Renal cortex interstitium (tissue), 15 donors: ENCODE results near the gene L2HGDH. TPM values are rescaled to one million over a fixed set of nuclear protein-coding genes. Genes with fewer than 3 reads are reported as not detected.
A peak's percentile ranks its signal among the peaks of the same experiment; 100 is the strongest.
"Not testable (repeated sequence)": the region's sequence is repeated elsewhere in the genome, so short reads cannot be mapped to it uniquely, and the experiment has no call there.

Experiments
- DNase-seq, 11 donors: peaks; one replicate each; pipeline ENCODE4 v3.0.0-alpha.2; 2013; ENCODE audit warnings: low read depth in 9 of 11, low spot score in 4 of 11; ENCODE audit errors: extremely low read depth in 1 of 11
- long read RNA-seq, 16 experiments: transcript quantifications; one replicate each; lab custom pipeline, GENCODE V29; 2026
- polyA plus RNA-seq, 3 donors: library from polyadenylated mRNA; unstranded; fragments of 120-200 nt; gene quantifications; one replicate each; pipeline ENCODE4 v1.2.1, GENCODE V29; 2013; ENCODE audit not compliant: insufficient read length in 3 of 3

The L2HGDH gene
- polyA plus RNA-seq: 10 to 100 TPM in 2 of 3 donors, 1 to 10 TPM in 1; 9.7 to 11.2 (median 10.2) TPM
- long read RNA-seq, donor 1, partial matches to known transcripts: 0 of 1 reads
- long read RNA-seq, donor 1, other reads (novel, unspliced or antisense): 0 of 1 reads
- long read RNA-seq, donor 2: 0 reads
- long read RNA-seq, donor 3: 0 reads
- long read RNA-seq, donor 4, full-length matches to known transcripts: 1 of 1 reads
- long read RNA-seq, donor 4, partial matches to known transcripts: 0 of 1 reads
- long read RNA-seq, donor 4, other reads (novel, unspliced or antisense): 0 of 1 reads
- long read RNA-seq, donor 5: 0 reads
- long read RNA-seq, donor 6, full-length matches to known transcripts: 2 of 2 reads
- long read RNA-seq, donor 6, partial matches to known transcripts: 0 of 2 reads
- long read RNA-seq, donor 6, other reads (novel, unspliced or antisense): 0 of 2 reads
- long read RNA-seq, donor 7, full-length matches to known transcripts: 1 of 1 reads
- long read RNA-seq, donor 7, partial matches to known transcripts: 0 of 1 reads
- long read RNA-seq, donor 7, other reads (novel, unspliced or antisense): 0 of 1 reads
- long read RNA-seq, donor 8: 0 reads
- long read RNA-seq, donor 9, full-length matches to known transcripts: 1 of 1 reads
- long read RNA-seq, donor 9, partial matches to known transcripts: 0 of 1 reads
- long read RNA-seq, donor 9, other reads (novel, unspliced or antisense): 0 of 1 reads
- long read RNA-seq, donor 10: 0 reads
- long read RNA-seq, donor 11: 0 reads
- long read RNA-seq, donor 12, full-length matches to known transcripts: 1 of 9 reads
- long read RNA-seq, donor 12, partial matches to known transcripts: 8 of 9 reads
- long read RNA-seq, donor 12, other reads (novel, unspliced or antisense): 0 of 9 reads
- long read RNA-seq, donor 13: 0 reads
- long read RNA-seq, donor 14: 0 reads
- long read RNA-seq, donor 15, full-length matches to known transcripts: 1 of 1 reads
- long read RNA-seq, donor 15, partial matches to known transcripts: 0 of 1 reads
- long read RNA-seq, donor 15, other reads (novel, unspliced or antisense): 0 of 1 reads
- long read RNA-seq, donor 16, full-length matches to known transcripts: 5 of 58 reads
- long read RNA-seq, donor 16, partial matches to known transcripts: 30 of 58 reads
- long read RNA-seq, donor 16, other reads (novel, unspliced or antisense): 23 of 58 reads

DNA sequence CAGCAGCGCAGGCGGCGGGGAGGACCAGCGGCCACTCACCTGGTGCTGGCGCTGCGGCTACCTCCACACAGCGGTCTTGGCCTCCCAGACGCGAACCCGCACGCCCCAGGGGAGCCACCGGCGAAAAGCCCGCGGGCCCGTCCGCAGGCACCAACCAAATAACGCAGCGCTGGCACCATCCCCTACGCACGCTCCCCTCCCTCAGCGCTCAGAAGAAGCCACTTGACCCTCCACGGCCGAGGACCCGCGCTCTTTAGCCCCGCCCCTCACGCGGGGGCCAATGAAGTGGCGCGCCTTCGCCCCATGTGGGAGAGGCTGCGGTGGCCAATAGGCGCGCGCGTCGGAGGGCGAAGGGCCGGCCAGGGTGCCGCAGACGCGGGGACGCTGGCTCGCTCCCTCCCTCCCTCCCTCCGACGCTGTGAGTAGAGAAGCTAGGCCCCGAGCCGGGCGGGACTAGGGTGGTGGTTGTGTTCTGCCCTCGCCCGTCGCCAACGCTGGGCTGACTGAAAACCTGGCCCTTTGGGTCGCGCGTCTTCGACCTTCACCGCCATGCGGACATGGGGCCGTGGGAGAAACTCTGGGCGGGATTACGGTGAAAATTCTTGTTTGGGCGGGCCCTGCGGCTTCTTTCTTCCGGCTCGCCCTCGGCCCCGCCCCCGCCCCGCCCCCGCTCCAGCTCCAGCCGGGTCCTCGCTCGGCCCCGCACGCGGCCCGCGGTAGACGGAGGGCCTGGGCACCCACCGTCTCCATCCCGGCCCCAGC, at the start of gene L2HGDH, which contains the start of gene DMAC2L:
TSS of gene L2HGDH (minus strand) at position 258 of the 762 bp plus-strand sequence. CDS start at position 179, 79 bp downstream.
TSS of gene DMAC2L (plus strand) at position 353 of the 762 bp plus-strand sequence. CDS start 9,164 bp downstream, outside the sequence.
- DNase-seq: peak; percentile 77 to 96 (median 91)

GRCh38 chr14:50360851-50361250, 48.8 kb upstream of the L2HGDH start:
- no peak for DNase-seq

DNA sequence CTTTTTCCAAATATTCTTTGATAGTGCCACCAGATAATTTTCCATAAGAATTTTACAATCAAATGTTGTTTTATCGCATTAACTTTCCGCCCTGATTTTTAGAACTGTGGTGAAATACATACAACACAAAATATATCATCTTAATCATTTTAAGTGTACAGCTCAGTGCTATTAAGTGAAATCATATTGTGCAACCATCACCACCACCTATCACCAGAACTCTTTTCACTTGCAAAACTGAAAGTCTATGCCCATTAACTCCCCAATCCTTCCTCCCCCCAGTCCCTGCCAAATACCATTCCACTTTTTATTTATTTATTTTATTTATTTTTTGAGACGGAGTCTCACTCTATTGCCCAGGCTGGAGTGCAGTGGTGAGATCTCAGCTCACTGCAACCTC, 48.1 kb upstream of the L2HGDH start:
- DNase-seq: no peak

DNA sequence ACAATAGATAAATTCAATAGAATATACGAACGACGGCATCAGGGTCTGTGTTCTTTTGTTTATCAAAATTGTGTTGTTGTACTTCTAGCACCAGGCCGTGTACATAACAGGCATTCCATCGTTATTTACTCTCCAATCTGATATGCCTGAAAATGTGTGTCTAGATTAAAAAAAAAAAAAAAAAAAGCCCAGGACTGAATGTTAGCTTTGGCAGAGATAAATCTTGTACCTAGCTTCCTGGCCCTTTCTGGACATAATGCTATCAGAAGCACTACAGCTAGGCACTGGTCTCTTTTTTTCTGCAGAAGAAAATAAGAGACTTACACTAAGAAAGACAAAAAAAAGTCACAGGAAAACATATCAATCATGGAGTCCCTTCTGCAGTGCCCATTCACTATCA, 47.6 kb upstream of the L2HGDH start:
- no peak for DNase-seq

GRCh38 chr14:50357753-50358395, 45.8 kb upstream of the L2HGDH start:
- no peak for DNase-seq

DNA sequence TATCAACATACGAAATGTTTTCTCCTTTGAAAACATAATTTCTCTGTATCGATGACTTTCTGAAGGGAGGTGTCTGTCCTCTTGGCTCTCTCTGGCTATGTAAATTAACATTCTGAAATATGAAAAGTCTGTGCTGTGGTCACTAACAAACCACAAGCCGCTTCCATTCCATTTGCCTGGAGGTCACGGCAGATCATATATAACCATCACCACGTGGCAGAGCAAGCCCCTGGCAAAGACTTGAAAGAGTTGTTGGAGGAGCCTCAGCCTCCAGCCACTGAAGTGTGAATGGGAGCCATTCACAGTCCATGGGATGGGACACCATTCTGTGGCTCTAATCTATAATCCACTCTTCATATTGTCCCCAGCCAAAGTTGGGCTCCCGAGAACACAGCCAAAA, 45.1 kb upstream of the L2HGDH start:
- DNase-seq: no peak

GRCh38 chr14:50356283-50356682, 44.3 kb upstream of the L2HGDH start:
- DNase-seq: not testable (repeated sequence)

DNA sequence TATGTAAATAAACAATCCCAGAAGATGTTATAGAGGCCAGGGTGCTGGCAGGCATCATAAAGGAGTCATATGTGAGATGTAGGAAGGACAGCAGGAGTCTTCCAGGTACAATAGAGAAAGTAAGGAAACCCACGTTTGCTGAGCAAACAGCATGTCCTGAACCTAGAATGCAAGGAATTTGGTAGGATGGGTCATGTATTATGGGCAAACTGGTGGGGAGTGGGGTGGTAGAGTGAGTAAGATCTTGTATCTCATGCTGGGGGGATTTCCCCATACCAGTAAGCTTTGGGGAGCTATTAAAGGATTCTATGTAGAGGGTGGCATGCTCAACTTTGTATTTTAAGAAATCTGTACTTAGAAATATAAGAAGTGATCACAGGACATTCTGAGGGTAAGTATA, 43.7 kb upstream of the L2HGDH start:
- no peak for DNase-seq

DNA sequence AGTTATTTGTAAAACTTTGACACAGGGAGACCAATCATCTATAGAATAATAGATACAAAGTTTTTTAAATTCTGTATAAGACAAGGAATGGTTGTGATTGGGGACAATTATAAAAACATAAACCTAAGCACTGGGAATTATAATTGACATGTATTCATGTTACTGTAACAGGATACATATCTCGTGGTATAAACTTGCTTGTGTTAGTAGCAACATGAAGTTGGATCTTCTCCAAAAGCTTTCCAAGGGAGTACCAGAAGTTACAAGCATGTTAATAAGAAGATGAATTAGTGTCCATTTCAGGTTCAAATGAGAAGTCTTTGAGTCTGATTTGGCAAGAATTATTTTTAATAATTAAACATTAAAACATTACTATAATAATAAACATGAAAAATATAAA, 42.5 kb upstream of the L2HGDH start:
- DNase-seq: no peak

- DNase-seq: no peak
These were observed 41.1 kb upstream of the L2HGDH start for GRCh38 chr14:50353126-50353525.

DNA sequence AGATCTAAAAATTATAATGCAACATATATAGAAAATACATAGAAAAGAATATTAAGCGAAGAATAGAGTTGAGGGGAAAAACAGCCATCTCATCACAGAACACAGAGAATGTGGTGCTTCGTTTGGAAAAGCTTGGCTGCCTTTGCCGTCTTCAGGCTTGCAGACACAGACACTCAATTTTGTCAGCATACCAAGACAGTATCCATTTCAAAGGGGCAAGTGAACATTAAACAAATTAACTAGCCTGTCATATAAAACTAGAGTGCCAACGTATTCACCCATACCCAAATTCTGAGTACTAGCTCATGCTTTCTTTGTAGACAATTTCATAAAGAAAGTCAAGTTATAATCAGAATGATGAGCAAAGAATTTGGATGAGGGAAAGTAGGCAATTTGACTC, 40.6 kb upstream of the L2HGDH start:
- no peak for DNase-seq

DNA sequence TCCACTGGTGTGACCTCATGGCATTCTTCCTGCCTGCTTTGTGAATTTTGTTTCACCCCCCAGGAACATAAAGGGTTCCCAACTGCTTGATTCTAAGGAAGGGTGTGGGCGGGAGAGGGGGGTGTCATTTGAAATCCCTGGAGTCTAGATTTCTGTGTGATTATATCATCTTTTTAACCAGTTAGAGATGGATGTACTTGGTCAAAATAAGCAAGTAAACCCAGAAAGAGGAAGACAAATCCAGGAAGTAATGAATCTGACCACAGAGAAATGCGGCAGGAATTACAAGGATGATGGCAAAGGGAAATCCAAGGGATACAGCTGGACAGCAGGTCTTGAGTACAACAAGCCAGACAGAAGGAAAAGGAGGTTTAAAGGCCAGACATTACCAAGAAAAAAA, 38.9 kb upstream of the L2HGDH start:
- no peak for DNase-seq

GRCh38 chr14:50348933-50349332, 36.9 kb upstream of the L2HGDH start:
- DNase-seq: no peak

DNA sequence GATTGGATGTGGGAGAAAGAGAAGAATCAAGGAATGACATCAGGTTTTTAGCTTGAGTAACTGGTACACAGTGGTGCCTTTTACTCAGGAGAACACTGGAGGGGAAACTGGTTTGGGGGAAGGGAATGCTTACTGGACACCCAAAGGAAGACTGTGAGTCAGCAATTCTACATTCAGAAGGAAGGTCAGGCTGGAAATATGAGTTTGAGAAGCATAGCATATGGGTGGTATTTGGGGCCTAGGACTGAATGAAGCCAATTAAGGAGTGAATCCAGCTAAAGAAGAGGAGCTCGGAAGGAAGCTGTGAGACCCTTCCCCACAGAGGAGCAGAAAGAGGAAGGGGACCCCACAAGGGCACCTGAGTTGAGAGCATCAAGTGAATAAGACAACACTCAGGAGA, 35.5 kb upstream of the L2HGDH start:
- no peak for DNase-seq

DNA sequence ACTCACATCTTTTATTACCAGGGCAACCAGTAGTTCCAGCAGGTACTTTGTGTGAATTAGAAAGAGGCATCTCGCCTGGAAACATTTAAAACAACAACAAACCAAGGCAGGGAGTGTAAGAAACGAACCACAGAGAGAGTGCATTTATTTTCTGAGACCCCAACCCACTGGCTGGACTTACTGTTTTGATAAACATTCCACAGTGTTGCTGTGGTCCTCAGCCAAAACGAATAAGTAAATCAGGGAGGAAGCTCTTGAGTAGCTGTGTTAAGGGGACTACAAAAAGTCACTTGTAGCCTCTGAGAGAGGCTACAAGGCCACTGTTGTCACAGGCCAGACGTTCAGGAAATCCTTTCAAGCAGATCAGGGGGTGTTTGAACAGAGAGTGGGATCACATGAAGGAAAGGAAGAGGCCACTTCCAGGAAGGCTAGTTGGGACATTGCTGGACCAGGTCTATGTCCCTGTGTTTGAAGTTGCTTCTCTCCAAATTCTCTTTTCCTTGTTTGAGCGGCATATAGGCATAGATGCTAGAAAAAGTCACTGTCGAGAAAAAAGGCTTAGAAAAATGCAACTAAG, 33.9 kb upstream of the L2HGDH start:
- peak in 1 of 11 donors; percentile 62 for DNase-seq

- DNase-seq: no peak
These were observed 33.0 kb upstream of the L2HGDH start for GRCh38 chr14:50344876-50345563.

- no peak for DNase-seq
These were observed 32.2 kb upstream of the L2HGDH start for GRCh38 chr14:50344116-50344775.
